ENCODE data around the gene GJD3. TPM values are rescaled to one million over a fixed set of nuclear protein-coding genes. Genes with fewer than 3 reads are reported as not detected.
A peak's percentile ranks its signal among the peaks of the same experiment; 100 is the strongest.

The GJD3 gene
- total RNA-seq, 1 donor from 2014 or later: not detected

- Mint-ChIP-seq H3K27ac (ENCODE audit: unreplicated experiment) (no peak overlapping the region), H3K27me3 (ENCODE audit: unreplicated experiment) (no peaks in the 10 kb centered on the region), H3K4me3 (ENCODE audit: unreplicated experiment) (no peak overlapping the region), H3K4me1 (ENCODE audit: low read depth, unreplicated experiment) (peaks cover 16% of the 10 kb centered on the region), H3K36me3 (ENCODE audit: unreplicated experiment) (no peaks in the 10 kb centered on the region), H3K9me3 (ENCODE audit: unreplicated experiment) (no peaks in the 10 kb centered on the region)
- no peak for DNase-seq
- TF ChIP-seq, protein P1, sequence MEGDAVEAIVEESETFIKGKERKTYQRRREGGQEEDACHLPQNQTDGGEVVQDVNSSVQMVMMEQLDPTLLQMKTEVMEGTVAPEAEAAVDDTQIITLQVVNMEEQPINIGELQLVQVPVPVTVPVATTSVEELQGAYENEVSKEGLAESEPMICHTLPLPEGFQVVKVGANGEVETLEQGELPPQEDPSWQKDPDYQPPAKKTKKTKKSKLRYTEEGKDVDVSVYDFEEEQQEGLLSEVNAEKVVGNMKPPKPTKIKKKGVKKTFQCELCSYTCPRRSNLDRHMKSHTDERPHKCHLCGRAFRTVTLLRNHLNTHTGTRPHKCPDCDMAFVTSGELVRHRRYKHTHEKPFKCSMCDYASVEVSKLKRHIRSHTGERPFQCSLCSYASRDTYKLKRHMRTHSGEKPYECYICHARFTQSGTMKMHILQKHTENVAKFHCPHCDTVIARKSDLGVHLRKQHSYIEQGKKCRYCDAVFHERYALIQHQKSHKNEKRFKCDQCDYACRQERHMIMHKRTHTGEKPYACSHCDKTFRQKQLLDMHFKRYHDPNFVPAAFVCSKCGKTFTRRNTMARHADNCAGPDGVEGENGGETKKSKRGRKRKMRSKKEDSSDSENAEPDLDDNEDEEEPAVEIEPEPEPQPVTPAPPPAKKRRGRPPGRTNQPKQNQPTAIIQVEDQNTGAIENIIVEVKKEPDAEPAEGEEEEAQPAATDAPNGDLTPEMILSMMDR (IDR thresholded peaks at IDR 0.05; ENCODE audit: partially characterized antibody, unreplicated experiment): no peak
Observed at GRCh38 chr17:40327244-40327729, 37.2 kb downstream of the GJD3 start.

DNA sequence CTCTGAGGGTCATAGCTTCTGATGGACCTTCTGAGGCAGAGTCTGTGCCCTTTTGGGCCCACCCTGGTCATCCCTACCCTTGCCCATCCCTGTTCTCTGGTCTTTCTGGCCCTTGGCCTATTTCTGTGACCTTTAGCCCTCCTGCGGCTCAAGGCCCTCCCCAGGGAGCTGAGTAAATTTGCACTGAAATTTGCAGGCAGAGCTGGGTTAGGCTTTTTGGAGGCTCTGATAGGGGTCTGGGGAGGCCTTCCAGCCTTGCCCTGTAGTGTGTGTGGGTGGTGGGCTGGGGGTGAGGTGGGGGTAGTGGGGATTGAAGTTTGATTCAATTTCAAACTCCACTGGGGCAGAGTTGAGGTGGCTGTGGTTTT lies 37.7 kb downstream of the GJD3 start:
- Mint-ChIP-seq H3K4me1 (ENCODE audit: low read depth, unreplicated experiment) (peaks cover 16% of the 10 kb centered on the region), H3K36me3 (ENCODE audit: unreplicated experiment) (no peaks in the 10 kb centered on the region), H3K27me3 (ENCODE audit: unreplicated experiment) (no peaks in the 10 kb centered on the region), H3K27ac (ENCODE audit: unreplicated experiment) (no peak overlapping the region), H3K4me3 (ENCODE audit: unreplicated experiment) (no peak overlapping the region), H3K9me3 (ENCODE audit: unreplicated experiment) (no peaks in the 10 kb centered on the region)
- no peak for DNase-seq
- TF ChIP-seq, protein P1 (IDR thresholded peaks at IDR 0.05; ENCODE audit: partially characterized antibody, unreplicated experiment): no peak

- no peaks in the 10 kb centered on the region for H3K27me3 Mint-ChIP-seq (ENCODE audit: unreplicated experiment)
- TF ChIP-seq, protein P1 (IDR thresholded peaks at IDR 0.05; ENCODE audit: partially characterized antibody, unreplicated experiment): no peak
- peaks cover 18% of the 10 kb centered on the region for H3K4me1 Mint-ChIP-seq (ENCODE audit: low read depth, unreplicated experiment)
- H3K36me3 Mint-ChIP-seq (ENCODE audit: unreplicated experiment): no peaks in the 10 kb centered on the region
- H3K4me3 Mint-ChIP-seq (ENCODE audit: unreplicated experiment): peak overlapping the region; percentile 30
- no peaks in the 10 kb centered on the region for H3K9me3 Mint-ChIP-seq (ENCODE audit: unreplicated experiment)
- no peak overlapping the region for H3K27ac Mint-ChIP-seq (ENCODE audit: unreplicated experiment)
- DNase-seq: no peak
Observed at GRCh38 chr17:40326014-40326831, 38.3 kb downstream of the GJD3 start.

- Mint-ChIP-seq H3K36me3 (ENCODE audit: unreplicated experiment) (no peaks in the 10 kb centered on the region), H3K27me3 (ENCODE audit: unreplicated experiment) (no peaks in the 10 kb centered on the region), H3K4me3 (ENCODE audit: unreplicated experiment) (no peak overlapping the region), H3K4me1 (ENCODE audit: low read depth, unreplicated experiment) (peaks cover 18% of the 10 kb centered on the region), H3K27ac (ENCODE audit: unreplicated experiment) (no peak overlapping the region), H3K9me3 (ENCODE audit: unreplicated experiment) (no peaks in the 10 kb centered on the region)
- TF ChIP-seq, protein P1 (IDR thresholded peaks at IDR 0.05; ENCODE audit: partially characterized antibody, unreplicated experiment): no peak
- no peak for DNase-seq
Observed at GRCh38 chr17:40325156-40326013, 39.2 kb downstream of the GJD3 start.

Data from glutamatergic neuron (in vitro differentiated cells).